IPS DF 19.7 (cell line): ENCODE data around the gene MRPS11.
"Not testable (repeated sequence)": the region's sequence is repeated elsewhere in the genome, so short reads cannot be mapped to it uniquely, and the experiment has no call there.

ENCODE experiments used
- DNase-seq: peaks from one replicate; pipeline ENCODE4 v3.0.0-alpha.2; 2013; ENCODE audit warnings: low read depth, low spot score

The MRPS11 gene

DNA sequence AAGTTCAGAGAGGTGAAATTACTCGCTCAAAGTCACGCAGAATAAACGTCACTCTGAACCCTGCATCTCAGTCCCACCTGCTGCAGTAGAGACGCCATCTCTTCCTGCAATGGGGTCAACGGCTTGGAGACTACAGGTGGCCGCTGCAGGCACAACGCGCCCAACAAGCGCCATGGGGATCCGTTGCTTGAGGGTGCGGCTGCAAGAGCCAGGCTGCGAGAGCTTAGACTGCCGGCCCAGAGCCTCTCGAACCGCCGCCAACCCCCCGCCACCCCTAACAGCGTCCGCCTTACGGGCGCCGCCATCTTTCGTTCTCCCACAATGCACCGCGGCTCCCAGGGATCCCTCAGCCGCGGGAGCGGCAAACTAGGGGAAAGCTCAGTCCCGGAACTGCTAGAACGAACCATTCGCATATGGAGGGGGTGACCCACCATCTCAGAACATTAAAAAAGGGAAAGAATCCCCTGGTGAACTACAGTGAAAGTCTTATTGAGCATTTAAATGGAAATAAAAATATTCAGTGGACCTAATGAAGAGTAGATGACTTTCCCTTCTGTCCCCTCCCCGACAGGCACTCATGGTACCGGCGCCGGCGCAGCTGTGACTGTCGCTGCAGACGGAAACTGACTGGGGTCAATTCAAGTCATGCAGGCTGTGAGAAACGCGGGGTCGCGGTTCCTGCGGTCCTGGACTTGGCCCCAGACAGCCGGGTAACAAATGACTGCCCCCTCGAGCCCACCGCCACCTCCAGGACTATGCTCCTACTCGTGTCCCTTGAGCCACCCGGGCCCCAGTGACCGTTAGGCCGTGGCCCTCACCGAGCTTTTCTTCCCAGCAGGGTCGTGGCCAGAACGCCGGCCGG lies at the start of gene MRPS11, which contains the start of gene MRPL46:
MRPS11 (plus strand) TSS at position 636 of the 862 bp plus-strand sequence; CDS start at position 646, 10 bp downstream.
MRPL46 (minus strand) TSS at position 316 of the 862 bp plus-strand sequence; CDS start at position 305, 11 bp downstream.
- no peak for DNase-seq

GRCh38 chr15:88419830-88420229 lies 47.7 kb upstream of the MRPS11 start:
- no peak for DNase-seq

DNA sequence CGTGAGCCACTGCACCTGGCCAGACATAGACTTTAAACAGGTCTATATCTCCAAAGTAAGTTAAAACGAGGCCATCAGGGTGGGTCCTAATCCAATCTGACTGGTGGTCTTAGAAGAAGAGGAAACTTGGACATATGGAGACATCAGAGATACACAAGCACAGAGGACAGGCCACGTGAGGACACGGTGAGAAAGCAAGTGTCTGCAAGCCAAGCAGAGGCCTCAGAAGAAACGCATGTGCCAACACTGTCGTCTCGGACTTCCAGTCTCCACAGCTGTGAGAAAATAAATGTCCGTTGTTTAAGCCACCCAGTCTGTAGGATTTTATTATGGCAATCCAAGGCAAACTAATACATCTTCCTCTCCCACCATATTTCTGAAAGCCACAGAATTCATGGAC lies 44.2 kb upstream of the MRPS11 start:
- no peak for DNase-seq

GRCh38 chr15:88426304-88426703 lies 41.2 kb upstream of the MRPS11 start:
- no peak for DNase-seq

GRCh38 chr15:88428053-88428452 lies 39.5 kb upstream of the MRPS11 start:
- no peak for DNase-seq

DNA sequence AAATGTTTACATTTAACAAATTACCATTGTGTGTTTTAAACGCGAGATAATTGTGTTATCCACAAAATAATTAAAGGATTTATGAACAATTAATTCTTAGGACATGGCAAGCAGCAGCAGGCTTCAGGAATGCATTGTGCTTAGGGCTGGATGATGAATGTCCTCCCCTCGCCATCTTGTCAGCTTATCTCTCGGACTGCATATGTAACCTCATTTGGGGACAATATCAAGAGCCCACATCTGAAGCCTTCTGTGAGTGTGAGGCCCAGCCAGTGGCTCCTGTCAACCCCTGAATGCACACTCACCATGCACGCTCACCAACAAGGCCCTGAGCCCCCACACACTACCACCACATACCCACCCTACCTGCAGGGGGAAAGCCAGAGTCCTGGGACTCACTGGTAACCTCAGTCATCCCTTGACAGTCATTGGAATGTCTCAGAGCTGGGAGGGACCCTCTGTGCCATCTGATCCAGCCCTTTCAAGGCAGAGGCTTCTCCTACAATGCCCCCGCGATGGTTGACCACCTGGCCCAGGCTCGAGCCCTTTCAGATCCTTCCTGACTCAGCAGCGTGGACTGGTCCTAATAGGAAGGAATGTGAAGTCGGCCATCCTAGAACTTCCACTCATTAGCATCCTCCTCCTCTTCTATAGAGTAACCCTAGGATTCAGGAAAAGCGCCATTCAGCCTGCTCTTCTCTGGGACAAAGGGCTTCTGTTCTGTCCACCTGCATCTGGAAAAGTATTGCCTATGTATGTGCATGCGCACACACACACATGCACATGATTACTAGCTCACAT lies 38.5 kb upstream of the MRPS11 start:
- no peak for DNase-seq

- no peak for DNase-seq
Measured at GRCh38 chr15:88430051-88430450, 37.5 kb upstream of the MRPS11 start.

GRCh38 chr15:88431441-88431840 lies 36.1 kb upstream of the MRPS11 start:
- no peak for DNase-seq

- no peak for DNase-seq
Measured at GRCh38 chr15:88433046-88433685, 34.3 kb upstream of the MRPS11 start.

GRCh38 chr15:88434106-88434505 lies 33.4 kb upstream of the MRPS11 start:
- not testable (repeated sequence) for DNase-seq

DNA sequence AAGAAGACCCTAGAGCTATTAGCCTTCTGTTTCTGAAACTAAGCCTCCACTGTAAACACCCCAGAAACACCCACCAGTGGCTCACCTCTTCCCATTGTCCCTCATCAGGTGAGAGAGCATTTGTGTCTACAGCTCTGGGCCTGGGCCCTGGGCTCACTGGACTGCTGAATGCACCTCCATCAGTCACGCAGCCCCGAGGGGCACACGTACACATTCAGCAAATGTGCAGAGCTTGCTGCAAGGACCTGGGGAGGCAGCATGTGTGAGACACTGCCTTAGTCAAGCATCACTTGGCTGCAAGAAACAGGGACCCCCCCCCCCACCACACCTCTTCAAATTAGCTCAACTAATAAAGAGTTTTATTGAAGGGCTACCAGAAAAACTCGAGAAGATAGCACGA lies 29.3 kb upstream of the MRPS11 start:
- DNase-seq, result no peak

DNA sequence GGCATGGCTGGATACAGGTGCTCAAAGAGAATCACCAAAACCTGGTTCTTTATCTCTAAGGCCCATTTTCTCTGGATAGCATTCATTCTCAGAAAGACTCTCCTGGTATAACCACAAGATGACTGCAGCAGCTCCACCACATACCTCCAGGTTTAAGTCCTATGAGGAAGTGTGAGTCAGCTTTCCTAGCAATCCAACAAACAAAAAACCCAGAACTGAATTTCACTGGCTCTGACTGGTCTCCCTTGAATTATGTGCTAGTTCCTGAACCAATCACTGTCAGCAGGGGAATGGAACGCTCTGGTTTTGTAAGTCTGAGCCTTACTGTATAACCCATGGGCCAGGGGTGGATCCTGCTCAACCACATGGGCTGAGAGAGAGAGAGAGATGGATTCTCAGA lies 27.5 kb upstream of the MRPS11 start:
- no peak for DNase-seq

DNA sequence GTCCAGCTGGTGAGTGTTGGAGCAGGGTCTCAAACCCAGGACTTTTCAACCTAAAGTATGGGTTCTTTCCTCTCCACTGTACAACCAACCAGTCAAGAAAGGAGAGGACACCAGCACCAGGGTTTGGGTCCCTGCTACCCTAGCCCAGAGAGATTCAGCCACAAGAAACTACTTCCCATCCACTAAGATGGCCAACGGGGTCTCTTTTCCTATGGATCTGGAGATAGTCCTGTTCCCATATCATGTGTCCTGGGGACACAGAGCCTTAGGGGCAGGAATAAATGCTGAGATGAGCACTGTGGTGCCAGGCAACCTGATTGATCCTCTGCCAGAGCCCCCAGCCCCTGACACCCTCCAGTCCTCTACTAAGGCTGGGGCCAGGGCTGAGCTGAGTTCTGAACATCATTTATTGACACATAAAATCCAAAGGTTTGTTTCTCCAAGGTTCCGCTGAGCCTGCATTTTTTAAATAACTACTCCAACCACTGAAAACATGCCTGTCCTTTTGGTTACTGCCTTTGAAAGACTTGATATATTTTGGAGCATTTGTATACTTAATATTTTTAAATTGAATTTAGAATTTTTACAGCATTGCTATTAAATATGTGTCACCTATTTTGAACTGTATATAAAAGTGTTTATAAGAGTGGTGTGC lies 26.3 kb upstream of the MRPS11 start:
- no peak for DNase-seq

DNA sequence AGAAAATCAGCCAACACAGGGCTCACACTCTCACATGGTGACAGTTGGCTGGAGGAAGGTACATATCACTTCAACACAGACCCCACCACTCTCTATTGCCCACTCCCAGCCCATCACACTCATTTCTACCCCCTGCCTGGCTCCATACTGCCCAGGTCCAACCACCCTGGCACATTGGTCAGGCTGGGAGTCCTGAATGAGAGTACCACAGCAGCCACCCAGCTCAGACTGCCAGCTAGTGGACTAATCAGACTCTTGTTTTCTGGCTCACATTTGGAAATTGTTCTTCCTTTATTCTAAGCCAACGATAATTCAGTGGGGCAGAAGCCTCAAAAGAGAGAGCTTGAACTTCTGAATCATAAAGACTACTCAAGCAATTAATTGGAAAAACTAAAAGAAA lies 20.3 kb upstream of the MRPS11 start:
- no peak for DNase-seq

GRCh38 chr15:88447741-88448140 lies 19.8 kb upstream of the MRPS11 start:
- DNase-seq, result no peak

DNA sequence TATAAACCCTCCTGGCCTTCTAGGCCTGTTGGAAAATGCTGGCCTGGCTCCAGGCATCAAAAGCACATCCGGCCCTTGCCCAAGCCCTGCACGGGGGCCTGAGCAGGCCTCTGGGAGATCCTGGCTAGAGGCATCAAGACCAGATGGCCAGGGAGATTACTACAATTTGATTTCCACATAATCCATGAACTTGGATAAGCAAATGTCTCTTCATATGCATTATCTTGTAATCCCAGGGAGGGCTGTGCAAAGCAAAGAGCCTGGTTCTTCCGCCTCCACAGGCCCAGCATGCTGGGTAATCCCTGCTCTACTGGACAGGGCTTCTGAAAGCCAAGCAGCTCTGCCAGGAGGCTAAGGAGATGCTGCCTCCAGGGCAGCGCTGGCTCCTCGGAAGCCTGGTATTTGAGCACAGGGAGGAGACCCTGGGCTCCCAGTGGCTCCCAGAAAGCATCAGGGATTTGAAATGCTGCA lies 18.5 kb upstream of the MRPS11 start:
- no peak for DNase-seq

DNA sequence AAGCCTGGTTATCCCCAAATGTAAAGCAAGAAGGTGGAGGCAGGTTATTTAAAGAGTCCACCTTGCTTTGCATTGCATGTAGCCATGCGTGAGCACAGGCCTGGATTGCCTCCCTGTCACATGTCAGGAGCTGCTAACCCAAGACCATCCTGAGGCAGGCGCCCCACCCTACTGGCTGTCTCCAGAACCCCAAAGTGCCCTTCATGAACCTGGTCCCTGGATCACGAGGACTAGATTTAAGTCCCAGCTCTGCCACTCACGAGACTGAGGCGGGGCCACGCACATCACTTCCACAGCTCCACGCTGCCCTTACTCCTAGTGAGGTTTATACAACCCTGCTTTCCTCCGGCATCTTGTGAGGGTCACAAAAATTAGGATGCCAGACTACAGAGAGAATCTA lies 17.9 kb upstream of the MRPS11 start:
- DNase-seq, result no peak

GRCh38 chr15:88450125-88450798 lies 17.2 kb upstream of the MRPS11 start:
- peak; percentile 40 for DNase-seq

- no peak for DNase-seq
Measured at GRCh38 chr15:88453651-88454050, 13.9 kb upstream of the MRPS11 start.

DNA sequence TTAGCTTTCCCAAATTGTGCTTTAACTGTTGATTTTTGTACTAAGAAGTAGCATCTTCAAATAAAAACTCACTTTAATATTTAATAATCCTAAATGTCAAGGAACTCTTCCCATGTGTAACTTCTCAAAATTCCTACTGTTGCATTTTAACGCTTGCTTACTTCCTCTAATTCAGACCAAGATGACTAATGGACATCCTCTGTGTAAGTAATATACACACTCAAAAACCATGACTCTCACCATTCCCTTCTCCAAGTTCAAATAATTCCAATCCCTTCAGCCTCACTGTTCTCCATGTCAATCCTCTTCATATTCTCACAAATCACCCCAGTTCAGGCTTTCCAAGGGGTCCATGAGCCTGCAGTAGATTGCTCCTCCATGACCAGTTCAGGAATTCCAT lies 13.3 kb upstream of the MRPS11 start:
- no peak for DNase-seq
